Measurements from ENCODE around the gene GPAT3.
A peak's percentile ranks its signal among the peaks of the same experiment; 100 is the strongest.
"Not testable (repeated sequence)": the region's sequence is repeated elsewhere in the genome, so short reads cannot be mapped to it uniquely, and the experiment has no call there.

GPAT3 gene

GRCh38 chr4:83604321-83604720, 68.4 kb downstream of the GPAT3 start:
- DNase-seq (ENCODE audit: low spot score): no peak

DNA sequence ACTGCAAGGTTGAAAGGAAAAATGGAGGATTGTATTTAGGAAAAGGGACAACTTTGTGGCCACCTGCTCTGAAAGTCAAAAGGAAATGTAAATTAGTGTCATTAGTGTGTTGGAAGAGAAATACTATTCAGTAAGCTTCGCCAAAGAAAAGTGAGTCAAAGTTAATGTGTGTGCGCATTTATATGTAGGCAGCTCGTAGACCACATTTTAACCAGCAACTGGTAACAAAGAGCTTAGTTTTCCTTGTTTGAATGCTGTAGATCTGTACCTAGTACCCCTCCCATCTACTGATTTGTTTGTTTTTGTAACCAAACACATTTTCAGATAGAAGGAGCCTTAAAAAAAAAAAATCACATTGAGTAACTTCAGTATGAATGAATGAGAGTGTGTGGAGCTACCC, 69.3 kb downstream of the GPAT3 start:
- DNase-seq (ENCODE audit: low spot score): no peak

- no peak for DNase-seq (ENCODE audit: low spot score)
These were observed 69.8 kb downstream of the GPAT3 start for GRCh38 chr4:83605744-83606172.

DNA sequence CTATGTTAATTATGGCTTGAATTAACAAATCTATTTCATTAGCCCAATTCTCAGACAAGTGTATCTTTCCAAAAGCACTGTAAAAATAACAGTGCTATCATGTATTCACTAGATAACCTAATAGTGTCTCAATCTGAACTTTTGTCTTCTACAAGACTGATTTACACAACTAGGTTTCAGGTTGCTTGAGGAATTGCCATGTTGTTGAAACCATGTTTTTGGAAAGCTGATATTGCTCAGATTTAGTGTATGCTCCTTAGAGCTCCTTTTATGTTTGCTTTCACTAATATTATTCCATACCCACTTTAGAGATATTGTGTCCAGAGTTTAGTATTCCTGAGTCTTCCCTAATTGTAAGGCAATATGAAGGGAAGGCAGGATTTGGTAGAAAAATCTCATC, 70.6 kb downstream of the GPAT3 start:
- DNase-seq (ENCODE audit: low spot score): no peak

GRCh38 chr4:83606898-83607297, 71.0 kb downstream of the GPAT3 start:
- no peak for DNase-seq (ENCODE audit: low spot score)

DNA sequence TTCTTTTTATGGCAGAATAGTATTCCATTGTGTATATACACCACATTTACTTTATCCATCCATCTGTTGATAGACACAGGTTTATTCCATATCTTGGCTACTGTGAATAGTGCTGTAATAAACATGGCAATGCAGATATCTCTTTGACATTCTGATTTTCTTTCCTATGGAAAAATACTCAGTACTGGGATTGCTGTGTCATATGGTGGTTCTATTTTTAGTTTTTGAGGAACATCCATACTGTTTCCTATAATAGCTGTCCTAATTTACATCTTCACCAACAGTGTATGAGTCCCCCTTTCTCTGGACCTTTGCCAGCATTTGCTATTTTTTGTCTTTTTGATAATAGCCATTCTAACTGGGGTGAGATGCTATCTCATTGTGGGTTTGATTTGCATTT, 73.5 kb downstream of the GPAT3 start:
- no peak for DNase-seq (ENCODE audit: low spot score)

- DNase-seq (ENCODE audit: low spot score): no peak
These were observed 74.8 kb downstream of the GPAT3 start for GRCh38 chr4:83610729-83611128.

DNA sequence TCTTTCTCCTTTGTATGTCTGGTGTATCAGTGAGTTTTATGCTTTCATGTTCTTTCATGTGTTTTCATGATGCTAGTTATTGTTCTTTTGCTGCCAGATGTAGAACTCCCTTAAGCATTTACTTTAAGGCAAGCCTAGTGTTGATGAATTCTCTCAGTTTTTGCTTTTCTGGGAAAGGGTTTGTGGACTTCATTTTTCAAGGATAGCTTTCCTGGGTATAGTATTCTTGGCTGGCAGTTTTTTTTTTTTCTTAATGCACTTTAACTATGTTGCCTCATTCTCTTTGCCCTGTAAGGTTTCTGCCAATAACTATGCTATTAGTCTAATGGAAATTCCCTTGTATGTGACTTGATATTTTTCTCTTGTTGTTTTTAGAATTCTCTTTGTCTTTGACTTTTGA, 77.1 kb downstream of the GPAT3 start:
- no peak for DNase-seq (ENCODE audit: low spot score)

- no peak for DNase-seq (ENCODE audit: low spot score)
These were observed 78.1 kb downstream of the GPAT3 start for GRCh38 chr4:83613994-83614393.

GRCh38 chr4:83616252-83616651, 80.3 kb downstream of the GPAT3 start:
- DNase-seq (ENCODE audit: low spot score): no peak

GRCh38 chr4:83617371-83618035, 81.6 kb downstream of the GPAT3 start:
- DNase-seq (ENCODE audit: low spot score): no peak

DNA sequence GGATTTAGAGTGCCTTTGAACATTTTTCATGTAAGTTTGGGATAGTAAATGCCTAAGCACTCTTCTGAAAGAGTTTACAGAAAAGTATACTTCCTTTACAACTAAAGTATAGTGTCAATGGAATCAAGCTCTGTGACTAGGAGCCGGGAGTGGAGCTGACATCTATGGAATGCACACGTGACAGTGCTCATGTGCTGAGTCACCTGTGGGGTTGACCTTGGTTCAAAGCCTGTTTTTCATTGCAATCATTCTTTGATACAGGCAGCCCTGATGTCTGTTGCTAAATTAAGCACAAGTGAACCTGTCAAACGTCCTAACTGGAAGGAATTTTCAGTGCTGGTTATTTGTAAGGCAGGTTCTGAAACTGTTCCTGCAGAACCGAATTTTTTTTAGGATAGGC, 82.5 kb downstream of the GPAT3 start:
- DNase-seq (ENCODE audit: low spot score): no peak

- no peak for DNase-seq (ENCODE audit: low spot score)
These were observed 83.2 kb downstream of the GPAT3 start for GRCh38 chr4:83618991-83619645.

GRCh38 chr4:83622127-83622526, 86.2 kb downstream of the GPAT3 start:
- not testable (repeated sequence) for DNase-seq (ENCODE audit: low spot score)

DNA sequence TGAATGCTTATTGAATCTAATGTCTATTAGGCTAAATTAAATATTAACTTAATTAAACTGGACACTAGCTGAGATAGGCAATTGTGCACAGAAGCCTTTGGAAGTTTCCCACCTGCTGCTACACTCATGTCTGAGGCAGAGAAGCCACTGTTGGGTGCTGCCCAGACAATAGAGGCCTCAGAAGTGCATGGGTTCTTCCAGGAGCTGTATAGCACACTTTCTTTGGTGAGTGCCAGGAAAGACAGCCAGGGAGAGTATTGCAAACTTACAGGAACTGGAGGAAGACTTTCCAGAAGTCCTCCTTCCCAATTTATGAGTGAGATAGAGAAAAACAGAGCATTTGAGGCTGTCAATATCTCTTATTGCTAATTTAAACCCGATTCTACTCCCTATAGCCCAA, 89.9 kb downstream of the GPAT3 start:
- no peak for DNase-seq (ENCODE audit: low spot score)

- no peak for DNase-seq (ENCODE audit: low spot score)
These were observed 90.4 kb downstream of the GPAT3 start for GRCh38 chr4:83626245-83626836.

- DNase-seq (ENCODE audit: low spot score): peak; percentile 55
These were observed 94.2 kb downstream of the GPAT3 start for GRCh38 chr4:83629945-83630721.

DNA sequence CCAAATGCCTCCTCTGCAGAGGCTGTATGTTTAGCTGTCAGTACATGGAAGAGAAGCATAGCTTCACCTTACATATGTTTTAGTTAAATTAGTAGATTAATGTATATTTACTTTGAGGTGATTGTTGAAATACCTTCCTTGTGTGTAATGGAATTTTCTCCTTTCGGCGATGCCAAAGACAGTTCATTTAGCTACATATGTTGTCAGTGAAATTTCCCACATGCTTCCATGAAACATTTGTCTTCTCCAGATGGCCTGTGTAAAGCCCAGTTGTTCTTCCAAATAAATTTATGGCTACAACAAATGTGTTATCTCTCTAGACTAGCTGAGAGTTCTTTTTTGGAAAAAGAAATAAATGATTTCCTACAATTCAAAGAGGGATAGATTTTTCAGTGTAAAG, 95.2 kb downstream of the GPAT3 start:
- DNase-seq (ENCODE audit: low spot score): no peak

DNA sequence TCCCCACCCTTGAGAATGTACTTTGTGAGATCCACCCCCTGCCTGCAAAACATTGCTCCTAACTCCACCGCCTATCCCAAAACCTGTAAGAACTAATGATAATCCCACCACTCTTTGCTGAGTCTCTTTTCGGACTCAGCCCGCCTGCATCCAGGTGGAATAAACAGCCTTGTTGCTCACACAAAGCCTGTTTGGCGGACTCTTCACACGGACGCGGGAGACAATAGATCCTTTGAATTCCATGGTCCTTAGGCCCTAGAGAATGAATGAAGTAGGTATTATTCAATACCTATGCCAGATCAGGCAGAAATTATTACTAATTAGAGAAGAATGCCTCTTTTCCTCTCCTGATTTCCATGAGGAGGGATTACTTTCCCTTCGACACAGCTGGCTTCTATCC, 101.0 kb downstream of the GPAT3 start:
- no peak for DNase-seq (ENCODE audit: low spot score)

DNA sequence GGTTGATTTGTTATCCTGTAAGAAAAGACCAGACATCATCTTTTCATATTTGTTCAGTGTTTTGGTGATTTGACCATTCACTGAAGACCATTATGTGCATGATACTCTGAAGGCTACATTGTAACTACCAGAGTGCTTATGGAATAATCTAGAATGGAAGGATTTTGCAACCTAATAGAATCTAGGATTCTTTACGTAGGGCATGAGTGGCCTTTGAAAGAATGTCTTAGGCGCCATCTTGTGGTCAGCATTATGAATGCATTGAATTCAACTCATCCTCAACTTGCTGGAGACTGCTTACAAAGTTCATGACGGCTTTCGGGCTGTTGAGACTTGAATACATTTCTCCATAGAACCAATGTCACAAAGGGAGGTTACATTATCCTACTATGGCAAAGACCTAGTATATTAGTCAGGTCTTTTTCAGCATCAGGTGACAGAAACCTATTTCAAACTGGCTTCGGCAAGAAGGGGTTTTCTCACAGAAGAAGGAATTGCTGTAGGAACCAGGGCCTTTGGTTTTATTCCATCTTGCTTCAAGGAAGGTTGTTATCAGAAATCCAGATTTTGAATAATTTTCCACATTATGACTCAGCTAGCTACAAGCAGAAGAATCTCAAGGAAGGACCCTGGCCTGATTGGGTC, 104.1 kb downstream of the GPAT3 start:
- DNase-seq (ENCODE audit: low spot score): peak; percentile 23

GRCh38 chr4:83643036-83643435, 107.1 kb downstream of the GPAT3 start:
- no peak for DNase-seq (ENCODE audit: low spot score)

Measured in HuH-7 (cell line).